ENCODE data around the gene MUC5B.
"Not testable (repeated sequence)": the region's sequence is repeated elsewhere in the genome, so short reads cannot be mapped to it uniquely, and the experiment has no call there.

MUC5B gene

DNA sequence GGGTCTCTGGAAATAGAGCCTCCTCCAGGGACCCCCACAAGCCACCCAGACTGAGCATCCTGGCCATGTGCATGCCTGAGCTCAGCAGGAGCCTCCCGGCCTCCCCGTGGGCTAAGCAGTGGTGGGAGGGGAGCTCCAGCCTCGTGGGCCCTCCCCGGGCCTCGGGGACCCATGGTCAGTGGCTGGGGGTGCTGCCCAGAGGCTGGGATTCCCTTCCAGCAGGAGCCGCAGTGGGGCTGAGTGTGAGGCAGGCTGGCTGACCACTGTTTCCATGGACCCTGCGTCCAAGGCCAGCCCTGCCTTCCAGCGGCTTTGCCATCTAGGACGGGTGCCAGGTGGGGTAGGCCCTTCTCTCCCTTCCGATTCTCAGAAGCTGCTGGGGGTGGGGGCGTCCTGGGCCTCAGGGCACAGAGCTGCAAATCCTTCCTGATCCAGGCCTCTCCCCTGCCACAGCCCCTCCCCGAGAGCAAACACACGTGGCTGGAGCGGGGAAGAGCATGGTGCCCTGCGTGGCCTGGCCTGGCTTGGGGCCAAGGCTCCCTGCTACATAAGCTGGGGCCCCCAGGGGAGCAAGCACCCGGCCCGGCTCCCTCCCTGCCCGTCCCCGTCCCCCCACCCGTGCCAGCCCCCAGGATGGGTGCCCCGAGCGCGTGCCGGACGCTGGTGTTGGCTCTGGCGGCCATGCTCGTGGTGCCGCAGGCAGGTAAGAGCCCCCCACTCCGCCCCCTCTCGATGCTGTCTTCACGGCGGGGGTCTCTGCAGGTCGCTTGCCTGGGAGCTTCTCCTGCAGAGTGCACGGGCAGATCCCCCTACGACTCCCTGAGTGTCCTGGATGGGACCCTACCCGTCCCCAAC, at the start of gene MUC5B:
TSS of gene MUC5B (plus strand) at position 576 of the 855 bp plus-strand sequence. CDS start at position 634, 58 bp downstream.
- DNase-seq (ENCODE audit: low spot score), result no peak

DNA sequence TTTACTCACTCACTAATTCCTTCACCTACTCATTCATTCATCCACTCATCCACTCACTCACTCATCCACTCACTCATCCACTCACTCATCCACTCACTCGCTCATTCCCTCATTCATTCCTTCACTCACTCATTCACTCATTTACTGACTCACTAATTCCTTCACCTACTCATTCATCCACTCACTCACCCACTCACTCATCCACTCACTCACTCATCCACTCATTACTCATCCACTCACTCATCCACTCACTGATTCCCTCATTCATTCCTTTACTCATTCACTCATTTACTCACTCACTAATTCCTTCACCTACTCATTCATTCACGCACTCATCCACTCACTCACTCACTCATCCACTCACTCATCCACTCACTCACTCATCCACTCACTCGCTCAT, 49.5 kb upstream of the MUC5B start:
- not testable (repeated sequence) for DNase-seq (ENCODE audit: low spot score)

DNA sequence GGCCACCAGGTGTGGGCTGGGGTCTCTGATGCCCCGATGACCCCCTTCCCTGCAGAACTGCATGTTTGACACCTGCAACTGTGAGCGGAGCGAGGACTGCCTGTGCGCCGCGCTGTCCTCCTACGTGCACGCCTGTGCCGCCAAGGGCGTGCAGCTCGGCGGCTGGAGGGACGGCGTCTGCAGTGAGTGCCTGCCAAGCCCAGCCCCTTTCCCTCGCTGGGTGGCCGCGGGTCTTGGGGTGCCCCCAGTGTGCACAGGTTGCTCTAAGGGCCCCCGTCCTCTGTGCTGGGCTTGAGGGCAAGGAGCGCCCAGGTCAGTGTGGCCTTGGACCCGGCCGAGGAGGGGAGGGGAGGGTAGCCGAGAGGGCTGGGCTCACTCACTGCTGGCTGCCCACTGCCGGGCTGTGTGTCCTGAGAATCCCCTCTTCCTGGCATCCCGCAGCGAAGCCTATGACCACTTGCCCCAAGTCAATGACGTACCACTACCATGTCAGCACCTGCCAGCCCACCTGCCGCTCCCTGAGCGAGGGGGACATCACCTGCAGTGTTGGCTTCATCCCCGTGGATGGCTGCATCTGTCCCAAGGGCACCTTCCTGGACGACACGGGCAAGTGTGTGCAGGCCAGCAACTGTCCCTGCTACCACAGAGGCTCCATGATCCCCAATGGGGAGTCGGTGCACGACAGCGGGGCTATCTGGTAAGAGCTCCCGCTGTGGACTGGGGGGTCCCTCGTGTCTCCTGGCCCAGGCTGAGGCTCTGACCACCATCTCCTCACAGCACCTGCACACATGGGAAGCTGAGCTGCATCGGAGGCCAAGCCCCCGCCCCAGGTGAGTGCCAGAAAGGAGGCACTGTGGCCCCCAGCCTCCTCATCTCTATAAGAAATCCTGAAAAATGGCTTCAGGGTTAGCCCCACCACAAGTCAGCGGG, 48.2 kb upstream of the MUC5B start:
- no peak for DNase-seq (ENCODE audit: low spot score)

DNA sequence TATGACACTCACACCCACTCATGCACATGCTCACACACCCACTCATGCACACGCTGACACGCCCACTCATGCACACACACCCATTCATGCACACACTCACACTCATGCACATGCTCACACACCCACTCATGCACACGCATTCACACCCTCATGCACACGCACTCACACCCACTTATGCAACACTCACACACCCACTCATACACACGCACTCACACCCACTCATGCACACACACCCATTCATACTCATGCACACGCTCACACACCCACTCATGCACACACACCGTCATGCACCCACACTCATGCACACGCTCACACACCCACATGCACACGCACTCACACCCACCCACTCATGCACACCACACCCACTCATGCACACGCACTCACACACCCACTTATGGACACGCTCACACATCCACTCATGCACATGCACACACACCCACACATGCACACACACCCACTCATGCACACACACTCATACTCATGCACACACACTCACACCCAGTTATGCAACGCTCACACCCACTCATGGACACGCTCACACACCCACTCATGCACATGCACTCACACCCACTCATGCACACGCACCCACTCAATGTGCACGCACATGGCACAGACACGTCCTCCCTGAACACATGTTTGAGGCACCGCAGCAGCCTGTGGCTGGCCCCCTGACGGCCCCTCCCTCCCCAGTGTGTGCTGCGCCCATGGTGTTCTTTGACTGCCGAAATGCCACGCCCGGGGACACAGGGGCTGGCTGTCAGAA, 47.2 kb upstream of the MUC5B start:
- no peak for DNase-seq (ENCODE audit: low spot score)

GRCh38 chr11:1176224-1177019, 46.4 kb upstream of the MUC5B start:
- DNase-seq (ENCODE audit: low spot score), result no peak

GRCh38 chr11:1177020-1177770, 45.7 kb upstream of the MUC5B start:
- DNase-seq (ENCODE audit: low spot score), result no peak

GRCh38 chr11:1177771-1178090, 45.1 kb upstream of the MUC5B start:
- DNase-seq (ENCODE audit: low spot score), result no peak

GRCh38 chr11:1178201-1178885, 44.5 kb upstream of the MUC5B start:
- no peak for DNase-seq (ENCODE audit: low spot score)

GRCh38 chr11:1178906-1179305, 44.0 kb upstream of the MUC5B start:
- no peak for DNase-seq (ENCODE audit: low spot score)

- no peak for DNase-seq (ENCODE audit: low spot score)
These were observed 43.2 kb upstream of the MUC5B start for GRCh38 chr11:1179641-1180040.

DNA sequence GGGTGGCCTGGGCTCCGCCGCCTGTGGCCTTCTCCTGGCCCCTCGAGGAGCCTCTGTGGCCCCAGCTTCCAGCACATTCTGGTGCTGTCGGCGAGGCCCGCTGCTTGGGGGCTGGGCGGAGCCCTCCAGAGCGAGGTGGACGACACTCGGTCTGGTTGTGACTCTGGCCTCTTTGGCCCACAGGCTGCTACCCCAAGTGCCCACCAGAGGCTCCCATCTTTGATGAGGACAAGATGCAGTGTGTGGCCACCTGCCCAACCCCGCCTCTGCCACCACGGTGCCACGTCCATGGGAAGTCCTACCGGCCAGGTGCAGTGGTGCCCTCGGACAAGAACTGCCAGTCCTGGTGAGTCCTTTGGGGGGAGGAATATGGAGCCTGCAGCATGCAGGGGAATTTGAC, 42.7 kb upstream of the MUC5B start:
- DNase-seq (ENCODE audit: low spot score), result no peak

DNA sequence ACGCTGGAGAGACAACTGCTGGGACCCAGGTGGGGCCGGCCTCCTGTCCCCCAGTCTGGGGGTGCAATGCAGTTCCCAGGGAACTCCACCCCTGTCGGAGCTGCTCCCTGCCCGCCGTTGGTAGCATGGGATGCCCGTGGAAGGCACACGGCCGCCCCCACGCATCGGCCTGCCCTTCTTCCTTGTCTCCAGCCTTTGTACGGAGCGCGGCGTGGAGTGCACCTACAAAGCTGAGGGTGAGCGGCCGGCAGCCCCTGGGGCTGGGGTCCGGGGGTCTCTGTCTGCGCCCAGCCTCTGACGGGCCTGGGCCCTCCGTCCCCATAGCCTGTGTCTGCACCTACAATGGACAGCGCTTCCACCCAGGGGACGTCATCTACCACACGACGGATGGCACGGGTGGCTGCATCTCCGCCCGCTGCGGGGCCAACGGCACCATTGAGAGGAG, 41.9 kb upstream of the MUC5B start:
- DNase-seq (ENCODE audit: low spot score), result no peak

GRCh38 chr11:1181420-1181819, 41.4 kb upstream of the MUC5B start:
- DNase-seq (ENCODE audit: low spot score), result no peak

GRCh38 chr11:1181853-1182535, 40.9 kb upstream of the MUC5B start:
- DNase-seq (ENCODE audit: low spot score), result no peak

GRCh38 chr11:1184139-1184538, 38.7 kb upstream of the MUC5B start:
- DNase-seq (ENCODE audit: low spot score), result not testable (repeated sequence)

GRCh38 chr11:1188451-1189130, 34.3 kb upstream of the MUC5B start:
- DNase-seq (ENCODE audit: low spot score), result not testable (repeated sequence)

DNA sequence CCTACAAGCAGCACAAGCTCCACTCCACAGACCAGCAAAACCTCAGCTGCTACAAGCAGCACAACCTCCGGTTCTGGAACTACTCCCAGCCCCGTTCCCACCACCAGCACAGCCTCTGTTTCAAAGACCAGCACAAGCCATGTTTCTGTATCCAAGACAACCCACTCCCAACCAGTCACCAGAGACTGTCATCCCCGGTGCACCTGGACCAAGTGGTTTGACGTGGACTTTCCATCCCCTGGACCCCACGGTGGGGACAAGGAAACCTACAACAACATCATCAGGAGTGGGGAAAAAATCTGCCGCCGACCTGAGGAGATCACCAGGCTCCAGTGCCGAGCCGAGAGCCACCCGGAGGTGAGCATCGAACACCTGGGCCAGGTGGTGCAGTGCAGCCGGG, 33.0 kb upstream of the MUC5B start:
- not testable (repeated sequence) for DNase-seq (ENCODE audit: low spot score)

DNA sequence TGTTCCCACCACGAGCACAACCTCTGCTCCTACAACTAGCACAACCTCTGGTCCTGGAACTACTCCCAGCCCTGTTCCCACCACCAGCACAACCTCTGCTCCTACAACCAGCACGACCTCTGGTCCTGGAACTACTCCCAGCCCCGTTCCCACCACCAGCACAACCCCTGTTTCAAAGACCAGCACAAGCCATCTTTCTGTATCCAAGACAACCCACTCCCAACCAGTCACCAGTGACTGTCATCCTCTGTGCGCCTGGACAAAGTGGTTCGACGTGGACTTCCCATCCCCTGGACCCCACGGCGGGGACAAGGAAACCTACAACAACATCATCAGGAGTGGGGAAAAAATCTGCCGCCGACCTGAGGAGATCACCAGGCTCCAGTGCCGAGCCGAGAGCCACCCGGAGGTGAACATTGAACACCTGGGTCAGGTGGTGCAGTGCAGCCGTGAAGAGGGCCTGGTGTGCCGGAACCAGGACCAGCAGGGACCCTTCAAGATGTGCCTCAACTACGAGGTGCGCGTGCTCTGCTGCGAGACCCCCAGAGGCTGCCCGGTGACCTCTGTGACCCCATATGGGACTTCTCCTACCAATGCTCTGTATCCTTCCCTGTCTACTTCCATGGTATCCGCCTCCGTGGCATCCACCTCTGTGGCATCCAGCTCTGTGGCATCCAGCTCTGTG, 30.9 kb upstream of the MUC5B start:
- not testable (repeated sequence) for DNase-seq (ENCODE audit: low spot score)
